Measurements from ENCODE around the gene FRAS1.

Gene FRAS1

DNA sequence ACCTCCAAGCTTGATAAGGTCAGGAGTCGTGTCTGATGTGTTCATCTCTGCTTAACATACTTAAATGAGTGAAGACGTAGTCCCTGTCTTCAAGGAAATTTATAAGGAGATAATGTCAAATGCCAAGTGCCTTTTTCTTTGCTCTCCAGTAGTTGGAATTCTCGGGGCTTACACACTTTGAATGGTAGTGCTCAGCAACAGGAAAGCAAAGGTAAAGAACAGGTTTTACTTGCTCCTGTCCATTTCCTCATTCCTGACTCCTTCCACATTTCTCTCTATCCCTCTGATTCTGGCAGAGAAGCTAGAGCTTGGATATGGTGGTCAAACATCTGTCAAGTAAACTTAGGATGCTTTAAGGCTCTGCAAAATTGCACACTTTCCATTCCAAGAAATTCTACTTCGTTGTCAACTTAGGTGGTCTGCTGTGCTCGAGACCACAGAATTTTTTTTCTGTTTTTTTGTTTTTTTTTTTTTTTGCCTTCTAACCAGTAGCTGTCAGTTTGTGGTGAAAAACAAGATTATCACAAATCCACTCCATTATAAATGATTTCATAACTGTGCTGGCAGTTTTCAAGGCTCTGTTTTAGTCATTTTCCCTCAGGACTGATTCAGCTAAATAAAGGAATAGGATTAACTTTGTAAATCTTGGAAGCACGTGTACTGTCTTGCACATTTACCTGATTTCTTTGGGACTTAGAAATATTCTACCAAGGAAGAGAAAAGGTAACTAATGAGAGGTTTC is 313.7 kb downstream of the FRAS1 start:
- DNase-seq (ENCODE audit: low spot score), result no peak
- TF ChIP-seq CTCF (IDR thresholded peaks at IDR 0.05; ENCODE audit: borderline replicate concordance, control extremely low read depth, extremely low read depth, insufficient read depth, missing control alignments), result no peak
- in situ Hi-C loops (cut with MboI; ENCODE audit: low sequenced_read_pairs, unreplicated experiment), result no loop called here

DNA sequence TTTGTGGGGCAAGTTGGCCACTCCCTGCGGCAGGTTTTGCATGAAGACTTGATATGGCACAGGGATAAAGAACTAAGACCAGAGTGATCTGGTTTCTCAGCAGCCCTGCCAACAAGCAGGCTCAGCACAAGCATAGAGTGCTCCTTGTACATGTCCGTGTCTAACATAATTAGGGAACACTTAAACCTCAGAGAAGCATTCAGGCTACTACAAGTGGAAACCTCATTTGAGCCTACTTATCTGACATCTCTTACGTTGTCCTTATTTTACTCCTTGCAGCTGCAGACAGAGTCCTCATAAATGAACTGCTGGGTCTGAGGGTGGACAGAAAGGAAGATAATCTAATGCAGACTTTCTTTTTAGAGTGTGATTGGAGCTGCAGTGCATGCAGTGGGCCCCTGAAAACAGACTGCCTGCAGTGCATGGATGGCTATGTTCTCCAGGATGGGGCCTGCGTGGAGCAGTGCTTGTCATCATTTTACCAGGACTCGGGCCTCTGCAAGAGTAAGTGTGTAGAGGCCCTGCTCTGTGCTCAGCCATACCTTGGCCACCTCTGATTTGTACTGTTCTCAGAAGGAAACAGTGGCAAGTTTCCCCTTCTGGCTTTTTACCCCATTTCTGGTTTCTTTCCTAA is 315.3 kb downstream of the FRAS1 start:
- DNase-seq (ENCODE audit: low spot score), result no peak
- TF ChIP-seq CTCF (IDR thresholded peaks at IDR 0.05; ENCODE audit: borderline replicate concordance, control extremely low read depth, extremely low read depth, insufficient read depth, missing control alignments), result no peak
- in situ Hi-C loops (cut with MboI; ENCODE audit: low sequenced_read_pairs, unreplicated experiment), result no loop called here

DNA sequence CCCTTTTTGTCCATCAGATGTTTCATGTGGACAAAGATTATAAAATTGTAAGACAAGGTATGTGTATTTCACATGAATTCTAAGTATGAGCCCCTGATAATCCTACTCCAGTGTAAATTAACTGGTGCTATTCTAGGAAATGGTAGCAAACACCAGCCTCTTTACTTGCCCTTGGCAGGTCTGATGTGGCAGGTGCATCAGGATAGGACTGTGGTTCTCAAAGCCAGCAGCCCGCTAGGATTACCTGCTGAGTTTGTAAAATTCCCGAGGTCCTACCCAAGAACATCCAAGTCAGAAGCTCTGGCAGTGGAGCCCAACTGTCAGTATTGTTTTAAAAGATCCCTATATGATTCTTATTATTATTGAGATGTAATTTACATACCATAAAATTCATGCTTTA is 320.4 kb downstream of the FRAS1 start:
- TF ChIP-seq CTCF (IDR thresholded peaks at IDR 0.05; ENCODE audit: borderline replicate concordance, control extremely low read depth, extremely low read depth, insufficient read depth, missing control alignments), result no peak
- no peak for DNase-seq (ENCODE audit: low spot score)
- in situ Hi-C loops (cut with MboI; ENCODE audit: low sequenced_read_pairs, unreplicated experiment), result no loop called here

DNA sequence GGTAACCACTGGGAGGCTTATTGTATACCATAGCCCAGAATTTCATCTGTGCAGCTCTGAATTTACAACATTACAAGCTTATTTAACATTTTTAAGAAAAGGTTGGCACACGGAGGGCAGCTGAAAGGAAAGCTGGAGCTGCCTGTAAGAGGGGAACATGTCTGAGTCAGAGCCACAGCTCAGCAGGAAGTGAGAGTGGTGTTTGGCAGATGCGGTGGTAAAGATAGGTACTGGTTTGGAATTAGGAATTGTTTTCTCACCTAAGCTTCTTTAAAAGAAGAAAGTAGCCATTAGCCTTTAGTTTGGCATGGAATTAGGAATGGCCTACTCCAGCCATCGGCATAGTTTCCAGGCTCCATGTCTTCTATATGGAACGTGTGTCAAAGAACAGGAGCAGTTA is 321.9 kb downstream of the FRAS1 start:
- DNase-seq (ENCODE audit: low spot score), result no peak
- in situ Hi-C loops (cut with MboI; ENCODE audit: low sequenced_read_pairs, unreplicated experiment), result no loop called here
- TF ChIP-seq CTCF (IDR thresholded peaks at IDR 0.05; ENCODE audit: borderline replicate concordance, control extremely low read depth, extremely low read depth, insufficient read depth, missing control alignments), result no peak

DNA sequence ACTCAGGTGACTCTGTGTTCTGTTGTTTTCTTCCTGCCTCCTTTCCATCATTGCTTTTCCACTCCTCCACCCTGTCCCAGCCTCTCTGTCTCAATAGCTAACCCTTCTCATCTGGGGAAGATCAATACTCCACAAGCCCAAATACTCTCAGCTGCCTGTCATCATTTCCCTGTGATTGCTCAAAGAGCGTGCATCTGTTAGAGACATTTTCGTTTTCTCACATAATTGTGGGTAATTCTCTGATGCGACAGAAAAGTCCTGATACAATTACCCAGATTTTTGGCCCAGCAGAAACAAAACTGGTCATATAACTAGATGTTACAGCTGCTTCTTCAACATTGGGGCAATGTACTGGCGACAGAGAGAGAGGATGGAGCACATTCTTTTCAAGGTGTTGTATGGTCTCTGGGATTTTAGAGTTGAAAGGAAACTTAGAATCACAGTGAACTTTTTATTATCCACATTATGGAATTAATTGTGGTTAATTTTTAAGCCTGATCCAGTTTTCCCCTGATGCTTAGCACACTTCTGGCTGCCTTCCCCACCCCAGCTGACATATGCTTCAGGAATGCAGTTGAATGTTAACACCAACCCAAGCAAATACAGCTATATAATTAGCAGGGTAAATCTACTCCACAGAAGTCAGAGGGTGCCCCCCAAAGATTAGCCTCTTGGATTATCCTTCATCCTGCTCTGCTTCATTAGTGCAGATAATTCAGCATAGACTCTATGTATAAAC is 323.0 kb downstream of the FRAS1 start:
- in situ Hi-C loops (cut with MboI; ENCODE audit: low sequenced_read_pairs, unreplicated experiment), result no loop called here
- DNase-seq (ENCODE audit: low spot score), result no peak
- no peak for TF ChIP-seq CTCF (IDR thresholded peaks at IDR 0.05; ENCODE audit: borderline replicate concordance, control extremely low read depth, extremely low read depth, insufficient read depth, missing control alignments)

- in situ Hi-C loops (cut with MboI; ENCODE audit: low sequenced_read_pairs, unreplicated experiment), result no loop called here
- no peak for TF ChIP-seq CTCF (IDR thresholded peaks at IDR 0.05; ENCODE audit: borderline replicate concordance, control extremely low read depth, extremely low read depth, insufficient read depth, missing control alignments)
- DNase-seq (ENCODE audit: low spot score), result no peak
Observed at GRCh38 chr4:78386679-78387078, 329.6 kb downstream of the FRAS1 start.

All from GM13976 (cell line).